Measurements from ENCODE around the gene RAB41.
"Not testable (repeated sequence)": the region's sequence is repeated elsewhere in the genome, so short reads cannot be mapped to it uniquely, and the experiment has no call there.

Gene RAB41

DNA sequence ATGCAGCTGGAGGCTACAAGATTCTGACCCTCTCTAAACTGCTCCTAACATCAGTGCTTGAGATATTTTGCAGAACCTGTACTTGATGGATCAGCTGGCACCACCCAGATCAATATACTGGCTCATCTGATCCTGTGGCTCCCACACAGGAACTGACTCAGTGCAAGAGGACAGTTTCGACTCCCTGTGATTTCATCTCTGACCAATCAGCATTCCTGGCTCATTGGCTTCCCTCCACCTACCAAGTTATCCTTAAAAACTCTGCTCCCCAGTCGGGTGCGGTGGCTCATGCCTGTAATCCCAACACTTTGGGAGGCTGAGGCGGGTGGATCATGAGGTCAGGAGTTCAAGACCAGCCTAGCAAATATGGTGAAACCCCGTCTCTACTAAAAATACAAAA, 38.4 kb upstream of the RAB41 start:
- H2AFZ ChIP-seq (ENCODE audit: low read length): not testable (repeated sequence)

DNA sequence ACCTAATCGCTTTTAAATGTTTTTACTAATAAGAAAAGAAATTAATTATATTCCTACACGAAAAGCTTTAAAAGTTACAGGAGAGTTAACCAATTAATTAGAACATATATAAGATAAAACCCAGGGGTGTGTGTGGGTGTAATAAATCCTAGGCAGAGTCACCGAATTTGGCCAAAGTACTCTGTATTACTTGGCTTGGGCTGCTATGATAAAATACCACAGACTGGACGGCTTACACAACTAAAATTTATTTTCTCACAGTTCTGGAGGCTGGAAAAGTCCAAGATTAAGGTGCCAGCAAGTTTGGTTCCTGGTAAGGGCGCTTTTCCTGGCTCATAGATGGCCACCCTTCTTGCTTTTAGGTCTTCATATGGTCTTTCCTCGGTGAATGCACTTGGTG, 37.1 kb upstream of the RAB41 start:
- Histone ChIP-seq H4K8ac (ENCODE audit: low read depth, low read length) (no peak overlapping the region), H3K27ac (replicated peaks; ENCODE audit: low read length) (no peak overlapping the region), H3K9me3 (replicated peaks in 1 of 2; ENCODE audit: control insufficient read depth in 2 of 2, insufficient read depth in 1 of 2, low read depth in 1 of 2, low read length in 2 of 2) (no peaks in the 10 kb centered on the region), H3K4me1 (ENCODE audit: control insufficient read depth in 2 of 2, insufficient read depth in 1 of 2, low read depth in 1 of 2, low read length in 2 of 2) (no peaks in the 10 kb centered on the region), H3K23ac (ENCODE audit: low read depth, low read length, poor library complexity) (no peak overlapping the region), H4K91ac (ENCODE audit: low read depth, low read length, poor library complexity) (no peak overlapping the region), H2BK5ac (ENCODE audit: low read length) (no peak overlapping the region), H3K4ac (ENCODE audit: low read length) (no peak overlapping the region), H2BK12ac (ENCODE audit: low read length) (no peak overlapping the region), H3K9ac (ENCODE audit: low read depth, low read length, poor library complexity) (no peak overlapping the region), H3K14ac (ENCODE audit: low read length) (no peak overlapping the region), H2AFZ (ENCODE audit: low read length) (no peak overlapping the region), H2AK5ac (ENCODE audit: low read depth, low read length) (no peak overlapping the region), H3K4me3 (ENCODE audit: low read length in 2 of 2) (no peak overlapping the region), H3K4me2 (ENCODE audit: insufficient read depth, low read length, poor library complexity, severe bottlenecking) (no peak overlapping the region), H2BK120ac (ENCODE audit: low read depth, low read length) (no peak overlapping the region), H3K79me1 (ENCODE audit: low read depth, low read length) (no peaks in the 10 kb centered on the region), H3K27me3 (ENCODE audit: control insufficient read depth in 3 of 3, insufficient read depth in 3 of 3, low read depth in 1 of 3, low read length in 3 of 3) (peaks cover 0 to 5% (median 0%) of the 10 kb centered on the region in 3 experiments), H3K36me3 (replicated peaks in 1 of 2; ENCODE audit: control insufficient read depth in 2 of 2, insufficient read depth in 2 of 2, low read length in 2 of 2) (no peaks in the 10 kb centered on the region), H3K18ac (ENCODE audit: low read length) (no peak overlapping the region), H2BK15ac (ENCODE audit: low read length) (no peak overlapping the region)
- WGBS, 2 donors (ENCODE audit: extremely low coverage in 2 of 2, insufficient read length in 2 of 2, insufficient replicate concordance in 1 of 2): no CpG with 5 or more reads among the region's 6 CpGs
- no peak for DNase-seq (ENCODE audit: low spot score)

More for the DNA sequence above, 38.4 kb upstream of the RAB41 start:
- H2BK120ac ChIP-seq (ENCODE audit: low read depth, low read length); H3K4ac ChIP-seq (ENCODE audit: low read length); H3K4me2 ChIP-seq (ENCODE audit: insufficient read depth, low read length, poor library complexity, severe bottlenecking); H3K27me3 ChIP-seq (ENCODE audit: control insufficient read depth in 3 of 3, insufficient read depth in 3 of 3, low read depth in 1 of 3, low read length in 3 of 3); H3K36me3 ChIP-seq (replicated peaks in 1 of 2; ENCODE audit: control insufficient read depth in 2 of 2, insufficient read depth in 2 of 2, low read length in 2 of 2); H3K18ac ChIP-seq (ENCODE audit: low read length); H3K27ac ChIP-seq (replicated peaks; ENCODE audit: low read length); H3K9ac ChIP-seq (ENCODE audit: low read depth, low read length, poor library complexity); H3K14ac ChIP-seq (ENCODE audit: low read length); H3K79me1 ChIP-seq (ENCODE audit: low read depth, low read length); H3K23ac ChIP-seq (ENCODE audit: low read depth, low read length, poor library complexity); H3K4me3 ChIP-seq (ENCODE audit: low read length in 2 of 2); H4K8ac ChIP-seq (ENCODE audit: low read depth, low read length); H2BK15ac ChIP-seq (ENCODE audit: low read length); H3K9me3 ChIP-seq (replicated peaks in 1 of 2; ENCODE audit: control insufficient read depth in 2 of 2, insufficient read depth in 1 of 2, low read depth in 1 of 2, low read length in 2 of 2); H3K4me1 ChIP-seq (ENCODE audit: control insufficient read depth in 2 of 2, insufficient read depth in 1 of 2, low read depth in 1 of 2, low read length in 2 of 2); H2AK5ac ChIP-seq (ENCODE audit: low read depth, low read length); H2BK5ac ChIP-seq (ENCODE audit: low read length); H2BK12ac ChIP-seq (ENCODE audit: low read length); H4K91ac ChIP-seq (ENCODE audit: low read depth, low read length, poor library complexity); DNase-seq (ENCODE audit: low spot score): not testable (repeated sequence)
- WGBS, 2 donors (ENCODE audit: extremely low coverage in 2 of 2, insufficient read length in 2 of 2, insufficient replicate concordance in 1 of 2): no CpG with 5 or more reads among the region's 5 CpGs

DNA sequence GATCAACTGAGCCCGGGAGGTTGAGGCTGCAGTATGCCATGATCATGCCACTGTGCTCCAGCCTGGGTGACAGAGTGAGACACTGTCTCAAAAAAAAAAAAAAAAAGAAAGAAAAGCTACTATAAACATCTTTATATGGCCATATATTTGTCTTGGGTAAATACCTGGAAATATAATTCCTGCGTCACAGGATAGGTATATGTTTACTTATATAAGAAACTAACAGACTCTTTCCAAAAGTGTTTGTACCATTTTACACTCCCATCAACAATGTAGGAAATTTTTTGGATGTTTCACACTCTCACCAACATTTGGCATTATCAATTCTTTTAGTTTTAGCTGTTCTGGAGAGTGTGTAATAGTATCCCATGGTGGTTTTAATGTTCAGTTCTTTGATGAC, 34.7 kb upstream of the RAB41 start:
- no peak overlapping the region for H3K9ac ChIP-seq (ENCODE audit: low read depth, low read length, poor library complexity)
- no CpG with 5 or more reads among the region's 2 CpGs for WGBS, 2 donors (ENCODE audit: extremely low coverage in 2 of 2, insufficient read length in 2 of 2, insufficient replicate concordance in 1 of 2)

DNA sequence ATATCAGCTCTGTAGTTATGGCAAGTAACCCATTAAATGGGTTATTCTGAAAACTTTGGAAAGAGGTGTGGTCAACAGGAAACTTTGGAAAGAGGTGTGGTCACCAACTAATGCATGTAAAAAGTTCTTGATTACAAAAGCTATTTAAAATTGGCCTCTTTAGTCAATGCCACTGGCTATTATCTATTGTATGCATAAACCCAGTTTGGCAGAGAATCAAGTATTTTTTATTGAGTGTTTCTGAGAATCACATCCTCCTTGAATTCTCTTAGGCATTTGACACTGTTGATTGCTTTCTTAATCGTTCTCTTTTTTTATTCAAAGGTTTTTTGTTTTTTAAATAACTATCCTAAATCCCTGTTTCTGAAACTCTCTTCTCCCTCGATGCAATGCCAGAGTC, 29.5 kb upstream of the RAB41 start:
- Histone ChIP-seq H2BK120ac (ENCODE audit: low read depth, low read length) (no peak overlapping the region), H2BK15ac (ENCODE audit: low read length) (no peak overlapping the region), H3K18ac (ENCODE audit: low read length) (no peak overlapping the region), H3K79me1 (ENCODE audit: low read depth, low read length) (no peaks in the 10 kb centered on the region), H2AK5ac (ENCODE audit: low read depth, low read length) (no peak overlapping the region), H3K27me3 (ENCODE audit: control insufficient read depth in 3 of 3, insufficient read depth in 3 of 3, low read depth in 1 of 3, low read length in 3 of 3) (no peaks in the 10 kb centered on the region), H3K4me2 (ENCODE audit: insufficient read depth, low read length, poor library complexity, severe bottlenecking) (no peak overlapping the region), H4K8ac (ENCODE audit: low read depth, low read length) (no peak overlapping the region), H3K36me3 (replicated peaks in 1 of 2; ENCODE audit: control insufficient read depth in 2 of 2, insufficient read depth in 2 of 2, low read length in 2 of 2) (no peaks in the 10 kb centered on the region), H3K4ac (ENCODE audit: low read length) (no peak overlapping the region), H2AFZ (ENCODE audit: low read length) (no peak overlapping the region), H3K27ac (replicated peaks; ENCODE audit: low read length) (no peak overlapping the region), H3K4me3 (ENCODE audit: low read length in 2 of 2) (no peak overlapping the region), H4K91ac (ENCODE audit: low read depth, low read length, poor library complexity) (no peak overlapping the region), H2BK5ac (ENCODE audit: low read length) (no peak overlapping the region), H3K4me1 (ENCODE audit: control insufficient read depth in 2 of 2, insufficient read depth in 1 of 2, low read depth in 1 of 2, low read length in 2 of 2) (no peaks in the 10 kb centered on the region), H3K9me3 (replicated peaks in 1 of 2; ENCODE audit: control insufficient read depth in 2 of 2, insufficient read depth in 1 of 2, low read depth in 1 of 2, low read length in 2 of 2) (no peaks in the 10 kb centered on the region), H3K23ac (ENCODE audit: low read depth, low read length, poor library complexity) (no peak overlapping the region), H3K14ac (ENCODE audit: low read length) (no peak overlapping the region), H3K9ac (ENCODE audit: low read depth, low read length, poor library complexity) (no peak overlapping the region), H2BK12ac (ENCODE audit: low read length) (no peak overlapping the region)
- no CpG with 5 or more reads among the region's 2 CpGs for WGBS, 2 donors (ENCODE audit: extremely low coverage in 2 of 2, insufficient read length in 2 of 2, insufficient replicate concordance in 1 of 2)
- no peak for DNase-seq (ENCODE audit: low spot score)

More for the DNA sequence above, 34.7 kb upstream of the RAB41 start:
- Histone ChIP-seq H3K36me3 (replicated peaks in 1 of 2; ENCODE audit: control insufficient read depth in 2 of 2, insufficient read depth in 2 of 2, low read length in 2 of 2) (no peaks in the 10 kb centered on the region), H4K8ac (ENCODE audit: low read depth, low read length) (no peak overlapping the region), H2BK5ac (ENCODE audit: low read length) (no peak overlapping the region), H3K23ac (ENCODE audit: low read depth, low read length, poor library complexity) (no peak overlapping the region), H3K79me1 (ENCODE audit: low read depth, low read length) (no peaks in the 10 kb centered on the region), H2BK120ac (ENCODE audit: low read depth, low read length) (no peak overlapping the region), H2AK5ac (ENCODE audit: low read depth, low read length) (no peak overlapping the region), H2AFZ (ENCODE audit: low read length) (no peak overlapping the region), H3K4me1 (ENCODE audit: control insufficient read depth in 2 of 2, insufficient read depth in 1 of 2, low read depth in 1 of 2, low read length in 2 of 2) (no peaks in the 10 kb centered on the region), H3K9me3 (replicated peaks in 1 of 2; ENCODE audit: control insufficient read depth in 2 of 2, insufficient read depth in 1 of 2, low read depth in 1 of 2, low read length in 2 of 2) (no peaks in the 10 kb centered on the region), H3K18ac (ENCODE audit: low read length) (no peak overlapping the region), H3K14ac (ENCODE audit: low read length) (no peak overlapping the region), H2BK15ac (ENCODE audit: low read length) (no peak overlapping the region), H3K4ac (ENCODE audit: low read length) (no peak overlapping the region), H3K4me2 (ENCODE audit: insufficient read depth, low read length, poor library complexity, severe bottlenecking) (no peak overlapping the region), H3K27me3 (ENCODE audit: control insufficient read depth in 3 of 3, insufficient read depth in 3 of 3, low read depth in 1 of 3, low read length in 3 of 3) (peaks cover 0 to 5% (median 0%) of the 10 kb centered on the region in 3 experiments), H3K4me3 (ENCODE audit: low read length in 2 of 2) (no peak overlapping the region), H3K27ac (replicated peaks; ENCODE audit: low read length) (no peak overlapping the region), H2BK12ac (ENCODE audit: low read length) (no peak overlapping the region), H4K91ac (ENCODE audit: low read depth, low read length, poor library complexity) (no peak overlapping the region)
- DNase-seq (ENCODE audit: low spot score): no peak

Data from neuronal stem cell (in vitro differentiated cells).